Large intestine (tissue), 3 donors: ENCODE results near the gene RAE1. TPM values are rescaled to one million over a fixed set of nuclear protein-coding genes. Genes with fewer than 3 reads are reported as not detected.

Experiments used
- DNase-seq, 2 donors: peaks; one replicate each; pipeline versions ENCODE4 v3.0.0 to v3.0.0-alpha.2; 2013
- H3K27ac ChIP-seq: one replicate; pipeline ENCODE4 v1.5.1; 2013; ENCODE audit warnings: low read length
- H3K27me3 ChIP-seq: 2 replicates; pipeline ENCODE4 v1.6.1; 2013; ENCODE audit warnings: low read length; ENCODE audit not compliant: control insufficient read depth, insufficient read depth
- H3K36me3 ChIP-seq: 2 replicates; pipeline ENCODE4 v1.6.1; 2013; ENCODE audit warnings: low read length; ENCODE audit not compliant: control insufficient read depth, insufficient read depth
- H3K4me1 ChIP-seq: one replicate; pipeline ENCODE4 v1.6.1; 2013; ENCODE audit warnings: low read length; ENCODE audit not compliant: control insufficient read depth, insufficient read depth
- H3K4me3 ChIP-seq: one replicate; pipeline ENCODE4 v1.5.1; 2013; ENCODE audit warnings: low read length
- H3K9me3 ChIP-seq: one replicate; pipeline ENCODE4 v1.6.1; 2013; ENCODE audit warnings: mild to moderate bottlenecking, low read depth, low read length, moderate library complexity; ENCODE audit not compliant: control insufficient read depth
- WGBS: methylation state at CpG from one replicate; pipeline ENCODE4 v1.1.5; 2013; ENCODE audit warnings: low lambda C conversion rate; ENCODE audit not compliant: insufficient coverage; 5-methylcytosine and 5-hydroxymethylcytosine counted together
- polyA plus RNA-seq: library from polyadenylated mRNA; unstranded; fragments of 120-200 nt; gene quantifications from one replicate; pipeline ENCODE4 v1.2.1, GENCODE V29; 2013

The RAE1 gene
- polyA plus RNA-seq, 1 donor: 34.4 TPM

- no peak overlapping the region for H3K27ac ChIP-seq
- H3K4me1 ChIP-seq: peaks cover 15% of the 10 kb centered on the region
- peaks cover 43% of the 10 kb centered on the region for H3K36me3 ChIP-seq
- no peaks in the 10 kb centered on the region for H3K27me3 ChIP-seq
- H3K4me3 ChIP-seq: no peak overlapping the region
- peak in 1 of 2 donors; percentile 14 for DNase-seq
- no CpG with 5 or more reads among the region's 14 CpGs for WGBS
- peaks cover 3% of the 10 kb centered on the region for H3K9me3 ChIP-seq
These were observed 42.5 kb downstream of the RAE1 start for GRCh38 chr20:57393321-57394120.

- H3K4me3 ChIP-seq: no peak overlapping the region
- H3K36me3 ChIP-seq: peaks cover 48% of the 10 kb centered on the region
- peaks cover 15% of the 10 kb centered on the region for H3K4me1 ChIP-seq
- H3K9me3 ChIP-seq: peaks cover 3% of the 10 kb centered on the region
- H3K27ac ChIP-seq: no peak overlapping the region
- no peak for DNase-seq
- H3K27me3 ChIP-seq: no peaks in the 10 kb centered on the region
- WGBS: no CpG with 5 or more reads among the region's 27 CpGs
These were observed 43.3 kb downstream of the RAE1 start for GRCh38 chr20:57394121-57395082.

GRCh38 chr20:57395111-57395966 lies 44.3 kb downstream of the RAE1 start:
- Histone ChIP-seq H3K36me3 (peaks cover 56% of the 10 kb centered on the region), H3K9me3 (peaks cover 3% of the 10 kb centered on the region), H3K27me3 (no peaks in the 10 kb centered on the region), H3K4me1 (peaks cover 7% of the 10 kb centered on the region), H3K27ac (no peak overlapping the region), H3K4me3 (no peak overlapping the region)
- DNase-seq: no peak
- no CpG with 5 or more reads among the region's 31 CpGs for WGBS

- Histone ChIP-seq H3K27me3 (no peaks in the 10 kb centered on the region), H3K9me3 (peaks cover 3% of the 10 kb centered on the region), H3K4me3 (no peak overlapping the region), H3K4me1 (peaks cover 5% of the 10 kb centered on the region), H3K36me3 (peaks cover 63% of the 10 kb centered on the region), H3K27ac (no peak overlapping the region)
- no peak for DNase-seq
- WGBS: no CpG with 5 or more reads among the region's 16 CpGs
These were observed 45.3 kb downstream of the RAE1 start for GRCh38 chr20:57396212-57396983.

- Histone ChIP-seq H3K36me3 (peaks cover 68% of the 10 kb centered on the region), H3K4me3 (no peak overlapping the region), H3K9me3 (peaks cover 3% of the 10 kb centered on the region), H3K27me3 (no peaks in the 10 kb centered on the region), H3K4me1 (peaks cover 3% of the 10 kb centered on the region), H3K27ac (no peak overlapping the region)
- DNase-seq: no peak
- WGBS: no CpG with 5 or more reads among the region's 16 CpGs
These were observed 46.1 kb downstream of the RAE1 start for GRCh38 chr20:57396984-57397692.

GRCh38 chr20:57397693-57398108 lies 46.6 kb downstream of the RAE1 start:
- H3K4me3 ChIP-seq: no peak overlapping the region
- no peak for DNase-seq
- no peaks in the 10 kb centered on the region for H3K27me3 ChIP-seq
- H3K4me1 ChIP-seq: no peaks in the 10 kb centered on the region
- no peak overlapping the region for H3K27ac ChIP-seq
- peaks cover 3% of the 10 kb centered on the region for H3K9me3 ChIP-seq
- WGBS: no CpG with 5 or more reads among the region's 13 CpGs
- H3K36me3 ChIP-seq: peaks cover 73% of the 10 kb centered on the region

- Histone ChIP-seq H3K27me3 (no peaks in the 10 kb centered on the region), H3K4me3 (no peak overlapping the region), H3K36me3 (peaks cover 73% of the 10 kb centered on the region), H3K4me1 (no peaks in the 10 kb centered on the region), H3K27ac (no peak overlapping the region), H3K9me3 (peaks cover 3% of the 10 kb centered on the region)
- WGBS: no CpG with 5 or more reads among the region's 27 CpGs
- DNase-seq: peak in 1 of 2 donors; percentile 38
These were observed 47.3 kb downstream of the RAE1 start for GRCh38 chr20:57398231-57398821.

- no peak for DNase-seq
- Histone ChIP-seq H3K27ac (no peak overlapping the region), H3K36me3 (peaks cover 69% of the 10 kb centered on the region), H3K9me3 (peaks cover 3% of the 10 kb centered on the region), H3K4me1 (no peaks in the 10 kb centered on the region), H3K4me3 (no peak overlapping the region), H3K27me3 (no peaks in the 10 kb centered on the region)
- WGBS: no CpG with 5 or more reads among the region's 13 CpGs
These were observed 48.0 kb downstream of the RAE1 start for GRCh38 chr20:57398901-57399535.
